Activated CD8-positive, alpha-beta memory T cell treated with anti-CD3 and anti-CD28 coated beads for 1 hour (primary cell): ENCODE data around the gene METTL23.
"Not testable (repeated sequence)": the region's sequence is repeated elsewhere in the genome, so short reads cannot be mapped to it uniquely, and the experiment has no call there.

ENCODE experiments used
- DNase-seq, 2 donors: peaks; one replicate each; pipeline ENCODE4 v3.0.0-alpha.2; 2020; ENCODE audit warnings: low read depth in 1 of 2; ENCODE audit errors: extremely low read depth in 1 of 2

Gene METTL23

DNA sequence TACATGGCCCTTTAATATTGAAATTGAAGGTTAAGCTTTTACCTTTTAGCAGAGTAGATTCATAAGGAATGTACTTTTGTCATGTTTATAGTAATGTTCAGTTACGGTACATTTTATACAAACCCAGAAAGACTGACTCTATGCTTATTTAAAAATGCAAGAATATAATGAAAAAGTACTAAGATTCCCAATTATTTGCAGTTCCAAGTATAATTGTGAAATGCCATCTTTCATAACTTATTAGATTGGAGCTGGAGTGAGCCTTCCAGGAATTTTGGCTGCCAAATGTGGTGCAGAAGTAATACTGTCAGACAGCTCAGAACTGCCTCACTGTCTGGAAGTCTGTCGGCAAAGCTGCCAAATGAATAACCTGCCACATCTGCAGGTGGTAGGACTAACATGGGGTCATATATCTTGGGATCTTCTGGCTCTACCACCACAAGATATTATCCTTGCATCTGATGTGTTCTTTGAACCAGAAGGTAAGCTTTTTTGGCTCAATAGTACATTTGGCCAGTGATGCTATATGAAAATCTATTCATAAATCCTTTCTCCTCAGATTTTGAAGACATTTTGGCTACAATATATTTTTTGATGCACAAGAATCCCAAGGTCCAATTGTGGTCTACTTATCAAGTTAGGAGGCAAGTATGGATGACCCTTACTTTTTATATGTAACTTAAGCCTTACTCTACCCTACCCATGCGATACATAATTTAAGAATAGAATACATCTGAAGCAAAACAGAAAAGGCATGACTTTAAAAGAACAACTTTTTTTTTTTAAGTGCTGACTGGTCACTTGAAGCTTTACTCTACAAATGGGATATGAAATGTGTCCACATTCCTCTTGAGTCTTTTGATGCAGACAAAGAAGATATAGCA, 6.3 kb downstream of the METTL23 start:
- DNase-seq, result no peak

DNA sequence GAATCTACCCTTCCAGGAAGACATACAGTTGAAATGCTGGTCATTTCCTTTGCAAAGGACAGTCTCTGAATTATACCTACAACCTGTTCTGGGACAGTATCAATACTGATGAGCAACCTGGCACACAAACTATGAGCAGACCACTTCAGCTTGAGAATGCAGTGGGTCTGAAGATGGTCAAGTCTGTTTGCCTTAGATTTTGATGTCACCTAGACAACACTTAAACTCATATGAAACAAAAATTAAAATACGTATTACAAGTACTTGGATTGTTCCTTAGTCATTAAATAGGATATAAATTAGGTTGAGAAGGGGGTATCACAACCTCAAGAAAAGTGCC, 6.9 kb downstream of the METTL23 start:
- DNase-seq, result no peak

DNA sequence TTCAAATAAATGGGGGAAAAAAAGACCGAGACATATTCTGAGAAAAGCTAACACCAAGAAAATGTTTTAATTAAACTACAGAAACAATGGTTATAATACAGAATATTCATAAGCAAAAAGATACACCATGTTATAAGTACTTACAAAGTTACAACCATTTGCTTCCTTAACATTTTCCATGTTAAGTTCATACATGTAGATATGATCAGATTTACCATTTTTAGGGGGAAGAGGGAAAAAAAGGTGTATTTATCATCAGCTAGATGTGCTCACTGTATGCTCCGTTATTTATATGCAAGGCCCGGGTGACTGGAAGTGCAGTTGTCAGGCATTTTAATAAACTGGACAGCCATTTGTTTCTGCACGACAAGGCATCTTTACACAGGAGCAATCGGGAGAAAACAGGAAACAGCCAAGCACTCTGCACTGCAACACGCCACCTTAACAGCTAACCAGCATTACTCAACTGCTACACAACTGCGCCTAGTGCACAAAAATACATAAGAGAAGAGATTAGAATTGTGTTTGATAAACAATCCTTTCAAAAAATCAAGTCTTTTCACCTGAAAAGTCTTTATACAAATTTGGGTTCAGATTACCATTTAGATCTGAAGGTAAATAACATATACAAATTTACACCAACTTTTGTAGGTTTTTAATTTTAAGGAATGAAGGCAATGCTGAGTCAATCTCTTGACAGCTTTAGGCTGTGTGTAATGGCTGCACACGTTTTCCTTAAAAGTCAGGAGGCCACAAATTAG, 7.6 kb downstream of the METTL23 start:
- no peak for DNase-seq

DNA sequence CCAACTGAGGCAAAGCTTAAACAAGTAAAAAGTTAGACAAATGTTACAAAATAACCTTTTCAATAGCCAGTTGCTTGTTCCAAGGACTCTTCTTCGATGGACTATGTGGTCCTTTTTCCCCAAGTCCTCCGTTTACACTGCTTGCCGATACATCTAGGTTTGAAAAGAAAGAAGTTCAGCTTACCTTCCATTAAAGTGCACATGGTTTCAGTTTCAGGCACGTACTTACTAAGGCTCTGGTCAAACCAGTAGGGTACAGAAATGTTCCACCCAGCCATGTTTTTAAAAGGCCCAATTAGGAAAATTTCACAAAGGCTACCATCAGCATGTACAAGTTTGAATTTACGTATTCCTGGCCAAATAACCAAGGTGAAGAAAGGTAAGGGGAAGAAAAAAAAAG, 8.4 kb downstream of the METTL23 start:
- no peak for DNase-seq

DNA sequence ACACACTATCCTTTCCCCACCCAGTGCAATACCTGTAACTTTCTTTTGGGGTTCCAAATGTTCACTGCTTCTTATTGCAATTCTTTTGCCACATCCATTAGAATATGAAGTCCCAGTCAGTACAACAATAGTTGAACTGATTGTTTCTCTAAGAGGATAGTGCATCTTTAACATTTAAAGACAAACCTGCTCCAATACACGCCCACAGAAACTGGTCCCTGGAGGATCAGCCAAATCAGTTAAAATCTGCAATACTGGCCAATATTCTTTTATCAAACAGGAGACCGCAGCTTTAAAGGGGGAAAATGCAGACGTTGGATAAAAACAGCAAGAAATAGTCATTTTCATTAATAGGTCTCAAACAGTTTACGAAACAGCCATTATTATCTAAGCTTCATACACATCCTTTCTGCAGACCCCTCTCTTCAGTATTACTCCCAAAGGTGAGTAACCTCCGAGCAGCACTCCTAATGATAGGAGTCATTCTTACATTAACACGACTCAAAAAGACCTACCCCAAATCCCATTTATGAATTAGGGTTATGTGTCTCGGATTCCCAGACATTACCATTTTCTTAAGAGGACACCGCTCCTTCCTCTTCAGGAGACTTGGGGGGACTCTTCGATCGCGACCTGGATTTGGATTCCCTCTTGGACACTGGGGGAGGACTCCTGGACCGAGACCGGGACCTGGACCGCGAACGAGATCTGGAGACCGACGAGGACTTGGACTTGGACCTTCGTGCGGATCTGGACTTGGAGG, 9.1 kb downstream of the METTL23 start:
- DNase-seq, result no peak

DNA sequence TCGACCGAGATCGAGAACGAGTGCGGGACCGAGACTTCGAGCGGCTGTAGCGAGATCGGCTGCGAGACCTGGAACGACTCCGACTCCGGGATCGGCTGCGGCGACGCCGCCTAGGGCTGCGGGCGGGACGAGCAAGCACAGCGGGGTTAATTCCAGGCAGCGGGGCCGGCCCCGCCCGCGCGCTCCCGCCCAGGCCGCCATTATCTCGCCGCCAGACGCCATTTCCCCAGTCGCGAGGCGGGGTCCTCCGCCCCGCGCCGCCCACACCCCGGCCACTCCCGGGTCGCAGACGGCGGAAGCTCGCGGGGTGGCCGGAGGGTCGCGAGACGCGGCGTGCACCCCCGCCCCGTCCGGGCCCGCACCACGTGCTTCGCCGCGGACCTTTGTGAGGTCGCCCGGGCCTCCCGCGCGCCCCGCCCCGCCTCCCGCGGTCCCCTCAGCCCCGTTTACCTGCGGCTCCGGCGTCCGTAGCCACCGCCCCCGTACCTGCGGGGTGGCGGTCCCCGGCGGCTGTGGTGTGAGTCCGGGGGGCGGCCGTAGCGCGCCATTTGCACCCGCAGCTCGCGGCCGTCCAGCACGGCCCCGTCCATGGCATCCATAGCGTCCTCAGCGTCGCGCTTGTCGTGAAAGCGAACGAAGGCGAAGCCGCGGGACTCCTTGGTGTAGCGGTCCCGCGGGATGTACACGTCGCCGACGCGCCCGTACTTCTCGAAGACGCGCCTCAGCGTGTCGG, 9.9 kb downstream of the METTL23 start:
- peak in 1 of 2 donors; percentile 53 for DNase-seq

DNA sequence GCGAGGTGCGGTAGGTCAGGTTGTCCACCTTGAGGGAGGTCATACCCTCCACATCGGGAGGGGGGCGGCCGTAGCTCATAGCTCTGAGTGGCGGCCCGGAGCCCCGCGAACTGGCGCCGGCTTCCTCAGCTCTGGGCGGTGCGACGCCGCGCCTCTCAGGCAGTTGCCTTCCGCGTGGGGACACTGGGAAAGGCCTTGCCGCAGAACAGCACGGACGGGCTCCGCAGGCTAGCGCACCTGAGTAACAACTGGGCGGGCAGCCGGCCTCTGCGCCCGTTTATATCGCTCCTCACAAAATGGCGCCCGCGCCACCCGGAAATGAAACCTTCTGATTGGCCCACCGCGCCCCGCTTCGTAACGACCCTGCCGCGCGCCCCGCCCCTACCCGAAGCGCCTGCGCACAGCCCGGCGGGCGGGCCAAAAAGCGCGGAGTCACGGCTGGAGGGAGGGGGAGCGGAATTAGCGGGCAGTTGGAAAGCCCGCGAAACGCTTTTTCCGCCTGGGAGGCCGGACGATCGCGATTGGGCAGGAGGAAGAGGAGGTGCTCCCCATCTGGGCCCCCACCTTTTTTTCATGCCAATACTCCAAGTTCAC, 10.5 kb downstream of the METTL23 start, which contains the start of gene SRSF2:
Gene SRSF2, minus strand, starts transcription at position 250 of the 594 bp plus-strand sequence. Its CDS starts 171 bp downstream, at position 79.
- peak; percentile 95 to 97 for DNase-seq

DNA sequence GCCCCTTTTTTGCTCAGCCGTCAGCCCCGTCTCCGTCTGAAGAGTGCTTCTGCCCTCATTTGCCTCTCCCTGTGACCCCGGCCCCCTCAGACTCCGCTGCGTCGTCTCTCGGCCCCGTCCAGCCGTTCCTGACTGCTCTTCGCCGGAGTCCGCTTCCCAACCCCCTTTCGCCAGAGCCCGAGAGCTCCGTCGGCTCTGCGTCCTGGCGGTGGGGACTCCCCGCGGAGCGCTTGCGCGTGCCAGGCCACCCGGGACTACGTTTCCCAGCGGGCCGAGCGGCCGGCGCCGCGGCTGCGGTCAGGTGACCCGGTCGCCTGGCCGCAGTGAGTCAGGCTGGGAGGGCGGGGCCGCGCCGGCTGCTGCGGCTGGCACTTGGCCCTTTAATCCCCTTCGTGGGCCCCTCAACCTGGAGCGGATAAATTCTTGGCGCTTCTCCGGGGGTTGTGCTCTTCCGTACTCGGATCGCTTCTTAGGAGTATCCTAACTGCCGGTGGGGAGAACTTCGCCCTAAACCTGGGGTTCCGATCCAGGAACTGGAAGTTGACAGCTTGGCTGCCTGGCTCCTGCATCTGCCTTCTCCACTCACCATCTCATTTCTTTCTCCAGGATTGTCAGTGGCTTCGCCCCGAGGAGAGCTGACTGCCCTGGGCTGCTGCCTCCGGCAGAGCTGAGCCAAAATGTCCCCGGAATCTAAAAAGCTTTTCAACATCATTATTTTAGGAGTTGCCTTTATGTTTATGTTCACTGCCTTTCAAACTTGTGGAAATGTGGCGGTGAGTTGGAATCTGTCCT, 11.2 kb downstream of the METTL23 start, which contains the start of gene MFSD11:
Gene MFSD11, plus strand, starts transcription at position 444 of the 792 bp plus-strand sequence. Its CDS starts 234 bp downstream, at position 678.
- peak; percentile 72 to 87 for DNase-seq

DNA sequence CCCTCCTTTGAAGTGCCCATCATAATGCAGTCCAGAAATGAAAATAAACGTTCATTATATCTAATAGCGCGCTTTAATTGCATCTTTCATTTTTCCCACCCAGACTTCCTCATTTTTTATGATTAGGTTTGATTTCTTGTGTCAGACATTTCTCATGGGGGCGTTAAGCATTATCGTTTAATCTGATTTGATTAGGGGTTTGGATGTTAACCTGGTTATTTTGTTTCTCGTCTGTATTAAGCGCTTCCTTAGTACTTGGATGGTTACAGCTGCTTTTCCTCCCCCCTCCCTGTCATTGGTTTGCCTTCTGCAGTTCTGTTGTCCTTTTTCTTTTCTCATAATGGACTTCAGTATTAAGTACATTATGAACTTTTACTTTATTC, 11.8 kb downstream of the METTL23 start:
- DNase-seq, result no peak

DNA sequence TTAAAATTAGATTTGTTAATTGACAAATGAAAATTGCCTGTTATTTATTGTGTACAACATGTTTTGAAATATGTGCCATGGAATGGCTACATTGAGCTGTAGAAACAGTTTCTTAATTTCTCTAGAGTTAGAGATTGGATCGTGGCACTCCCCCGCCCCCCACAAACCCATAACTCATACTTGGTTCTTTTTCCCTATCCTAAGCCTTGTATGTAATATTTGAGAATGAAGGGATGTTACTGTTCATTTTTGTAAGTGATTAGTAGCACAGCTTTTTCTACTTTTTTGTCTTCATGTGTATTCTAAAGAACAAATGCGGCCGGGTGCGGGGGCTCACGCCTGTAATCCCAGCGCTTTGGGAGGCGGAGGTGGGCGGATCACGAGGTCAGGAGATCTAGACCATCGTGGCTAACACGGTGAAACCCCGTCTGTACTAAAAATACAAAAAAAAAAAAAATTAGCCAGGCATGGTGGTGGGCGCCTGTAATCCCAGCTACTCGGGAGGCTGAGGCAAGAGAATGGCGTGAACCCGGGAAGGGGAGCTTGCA, 13.0 kb downstream of the METTL23 start:
- DNase-seq, result not testable (repeated sequence)

DNA sequence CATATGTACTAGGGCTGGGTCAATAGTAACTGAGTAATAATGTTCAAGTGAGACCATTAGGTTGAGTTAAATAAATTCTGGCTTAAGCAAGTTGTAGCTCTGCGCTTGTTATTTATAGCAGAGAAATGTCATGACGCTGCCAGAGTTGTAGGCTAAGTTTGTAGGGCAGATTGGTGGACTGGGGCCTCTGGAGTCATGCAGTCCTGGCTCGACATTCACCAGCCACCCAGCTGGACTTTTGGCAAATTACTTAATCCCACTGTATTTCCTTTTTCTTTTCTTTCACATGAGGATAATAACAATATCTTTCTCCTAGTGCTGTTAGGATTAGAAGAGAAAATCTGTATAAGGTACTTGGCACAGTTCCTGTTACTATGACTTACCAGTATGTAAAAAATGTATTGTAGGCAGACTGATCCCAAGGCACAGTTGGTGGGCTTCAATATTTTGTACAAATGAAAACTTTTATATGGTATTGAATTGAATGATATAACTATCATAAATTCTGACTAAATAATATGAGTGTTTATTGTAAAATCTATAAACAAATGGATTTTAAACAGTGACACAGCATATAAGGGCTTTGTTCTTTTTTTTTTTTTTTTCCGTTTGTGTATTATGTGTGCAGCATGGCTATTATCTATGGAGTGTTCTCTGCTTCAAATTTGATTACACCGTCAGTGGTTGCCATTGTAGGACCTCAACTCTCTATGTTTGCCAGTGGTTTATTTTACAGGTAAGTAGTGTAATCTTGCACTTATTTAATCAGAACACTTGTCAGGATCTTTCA, 13.9 kb downstream of the METTL23 start:
- DNase-seq, result no peak

DNA sequence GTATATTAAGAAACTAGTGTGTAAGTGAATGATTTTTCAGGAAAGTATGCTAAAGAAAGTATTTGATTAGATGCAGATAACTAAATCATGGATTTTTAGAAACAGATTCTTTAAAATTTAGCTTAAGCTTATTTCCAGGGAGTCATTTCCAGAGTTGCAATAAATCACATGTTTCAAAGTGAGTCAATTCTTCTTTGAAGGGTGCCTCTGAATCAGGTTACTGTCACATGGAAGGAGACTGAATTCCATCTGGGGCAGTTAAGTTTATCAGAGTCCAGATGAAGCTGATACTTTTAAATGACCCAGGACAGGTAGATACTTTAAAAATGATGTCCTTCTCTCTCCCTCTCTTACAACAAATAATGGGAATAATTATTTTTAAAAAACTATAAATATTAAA, 16.3 kb downstream of the METTL23 start:
- DNase-seq, result no peak

DNA sequence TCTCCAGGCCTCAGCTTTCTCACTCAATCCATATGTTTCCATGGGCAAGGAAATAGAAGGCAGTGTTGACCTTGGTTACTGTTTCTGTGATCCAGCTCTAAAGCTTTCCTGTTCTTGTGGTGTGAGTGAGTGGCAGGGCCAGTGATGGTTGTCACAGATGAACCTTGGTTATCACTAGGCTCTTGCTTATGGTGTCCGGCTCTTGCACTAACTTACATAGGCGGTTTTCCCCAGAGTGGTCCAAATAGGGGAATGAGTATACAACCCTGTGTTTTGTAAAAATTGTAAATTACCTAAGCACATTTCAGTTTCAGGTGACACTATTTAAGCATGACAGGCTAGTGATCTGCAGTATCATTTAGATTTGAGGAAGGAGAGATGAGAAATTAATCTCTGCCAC, 18.1 kb downstream of the METTL23 start:
- no peak for DNase-seq

DNA sequence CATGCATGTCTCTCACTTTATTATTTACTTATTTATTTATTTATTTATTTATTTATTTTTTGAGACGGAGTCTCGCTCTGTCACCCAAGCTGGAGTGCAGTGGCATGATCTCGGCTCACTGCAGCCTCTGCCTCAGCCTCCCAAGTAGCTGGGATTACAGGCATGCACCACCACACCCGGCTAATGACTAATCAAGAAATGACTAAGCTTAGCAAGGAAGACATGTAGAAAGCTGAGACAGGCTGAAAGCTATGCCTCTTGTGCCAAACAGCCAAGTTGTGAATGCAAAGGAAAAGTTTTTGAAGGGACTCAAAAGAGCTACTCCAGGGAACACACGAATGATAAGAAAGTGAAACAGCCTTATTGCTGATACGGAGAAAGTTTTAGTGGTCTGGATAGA, 19.1 kb downstream of the METTL23 start:
- not testable (repeated sequence) for DNase-seq

DNA sequence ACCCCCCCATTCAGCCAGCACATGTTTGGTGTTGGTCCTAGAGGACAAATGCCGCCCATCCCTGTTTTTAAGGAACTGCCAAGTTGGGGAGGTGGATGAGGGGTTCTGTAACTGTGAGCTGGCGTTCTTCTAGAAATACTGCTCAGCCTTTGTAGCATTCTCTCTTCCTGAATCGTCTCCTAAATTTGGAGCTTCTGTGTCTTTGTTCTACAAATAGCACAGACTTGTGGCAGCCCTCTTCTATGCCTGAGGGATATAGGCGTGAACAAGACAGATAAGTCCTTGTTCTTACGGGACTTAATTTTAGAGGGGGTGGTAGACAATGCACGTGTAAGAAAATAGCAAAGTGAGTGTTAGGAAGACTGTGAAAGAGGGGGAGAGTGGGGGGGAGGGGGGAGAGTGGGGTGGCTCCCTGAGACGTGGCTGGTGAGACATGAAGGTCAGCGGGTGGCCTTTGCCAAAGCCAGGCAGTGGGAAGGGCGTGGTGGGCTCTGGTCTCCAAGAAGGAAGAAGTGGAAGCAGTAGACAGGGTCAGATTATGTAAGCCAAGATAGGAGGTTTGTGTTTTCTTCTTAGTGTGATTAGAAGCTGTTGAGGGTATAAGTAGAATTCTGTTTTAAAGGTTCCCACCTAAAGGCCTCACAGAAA, 21.2 kb downstream of the METTL23 start:
- no peak for DNase-seq

DNA sequence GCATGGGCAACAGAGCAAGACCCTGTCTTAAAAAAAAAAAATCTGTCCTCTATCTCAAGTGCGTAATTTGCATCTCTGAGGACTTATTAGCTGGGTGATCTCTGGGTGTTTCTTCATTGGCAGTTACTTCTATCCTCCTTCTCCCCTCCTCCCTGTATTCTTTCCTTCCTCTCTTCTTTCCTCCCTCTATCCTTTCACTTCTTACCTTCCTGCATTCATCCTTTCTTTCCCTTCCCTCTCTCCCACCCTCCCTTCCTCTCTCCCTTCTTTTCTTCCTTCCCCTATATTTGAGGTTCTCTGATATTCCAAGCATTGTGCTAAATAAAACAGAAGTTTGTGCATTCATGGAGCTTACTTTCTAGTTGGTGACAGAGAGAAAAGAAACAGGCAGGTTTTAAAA, 22.0 kb downstream of the METTL23 start:
- no peak for DNase-seq

DNA sequence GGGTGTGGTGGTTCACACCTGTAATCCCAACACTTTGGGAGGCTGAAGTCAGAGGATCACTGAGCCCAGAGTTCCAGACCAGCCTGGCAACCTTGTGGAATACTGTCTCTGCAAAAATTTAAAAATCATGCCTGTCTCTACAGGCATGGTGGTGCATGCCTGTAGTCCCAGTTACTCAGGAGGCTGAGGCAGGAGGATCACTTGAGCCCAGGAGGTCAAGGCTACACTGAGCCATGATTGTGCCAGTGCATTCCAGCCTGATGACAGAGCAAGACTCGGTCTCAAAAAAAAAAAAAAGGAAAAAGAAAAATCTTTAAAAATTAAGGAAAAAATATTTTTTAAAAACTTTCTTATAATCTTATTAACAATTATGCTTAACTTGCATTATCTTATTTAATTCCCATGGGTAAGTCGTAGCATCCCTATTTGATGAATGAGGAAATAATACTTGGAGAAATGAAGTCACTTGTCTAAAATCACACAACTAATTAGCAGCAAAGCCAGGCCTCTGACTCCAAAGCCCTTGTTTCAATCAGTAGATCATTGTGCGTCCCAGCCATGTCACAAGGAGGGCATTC, 24.9 kb downstream of the METTL23 start:
- DNase-seq, result no peak
